GM23338 (cell line): Measurements from ENCODE around the gene RAD51B. TPM values are rescaled to one million over a fixed set of nuclear protein-coding genes. Genes with fewer than 3 reads are reported as not detected.

ENCODE experiments used
- ATAC-seq: fragments of 200-7000 bp; cut with Tn5 transposase; 3 replicates; pipeline ENCODE4 v1.9.1; 2020
- DNase-seq: peaks from one replicate; pipeline ENCODE4 v3.0.0-alpha.2; 2015; ENCODE audit warnings: low spot score
- H2AFZ ChIP-seq: fragments of 200-600 bp; sonication (generic); 2 replicates; pipeline ENCODE4 v1.8.0; 2016; ENCODE audit warnings: antibody characterized with exemption, mild to moderate bottlenecking, moderate library complexity
- H3F3A ChIP-seq: fragments of 200-600 bp; sonication (generic); replicated peaks from 2 replicates; pipeline ENCODE4 v1.8.0; 2017; ENCODE audit warnings: antibody characterized with exemption, mixed run types, low read depth
- H3K27ac ChIP-seq: fragments of 200-600 bp; sonication (generic); 2 replicates; pipeline ENCODE4 v1.6.1; 2016; ENCODE audit warnings: low read depth
- H3K27me3 ChIP-seq: fragments of 200-600 bp; sonication (generic); 2 replicates; pipeline ENCODE4 v1.8.0; 2016; ENCODE audit warnings: mild to moderate bottlenecking, mixed run types, moderate library complexity; ENCODE audit not compliant: insufficient read depth
- H3K36me3 ChIP-seq: fragments of 200-600 bp; sonication (generic); 2 replicates; pipeline ENCODE4 v1.8.0; 2016; ENCODE audit warnings: mild to moderate bottlenecking; ENCODE audit not compliant: insufficient read depth
- H3K4me1 ChIP-seq: fragments of 200-600 bp; sonication (generic); 2 replicates; pipeline ENCODE4 v1.8.0; 2016; ENCODE audit warnings: mild to moderate bottlenecking, moderate library complexity; ENCODE audit not compliant: insufficient read depth
- H3K4me2 ChIP-seq: fragments of 200-600 bp; sonication (generic); 2 replicates; pipeline ENCODE4 v1.7.1; 2017; ENCODE audit warnings: mixed run types
- H3K4me3 ChIP-seq: fragments of 200-600 bp; sonication (generic); 2 replicates; pipeline ENCODE4 v1.6.1; 2016; ENCODE audit warnings: mixed run types
- H3K79me2 ChIP-seq: fragments of 200-600 bp; sonication (generic); replicated peaks from 2 replicates; pipeline ENCODE4 v1.8.0; 2017; ENCODE audit warnings: mild to moderate bottlenecking; ENCODE audit not compliant: insufficient read depth
- H3K9me2 ChIP-seq: fragments of 200-600 bp; sonication (generic); 2 replicates; pipeline ENCODE4 v1.8.0; 2017; ENCODE audit not compliant: insufficient read depth
- H4K20me1 ChIP-seq: fragments of 200-600 bp; sonication (generic); replicated peaks from 2 replicates; pipeline ENCODE4 v1.8.0; 2017; ENCODE audit warnings: mild to moderate bottlenecking; ENCODE audit not compliant: insufficient read depth
- H3K27ac Mint-ChIP-seq: 2 replicates; pipeline ENCODE4 v1.8.0; 2020; ENCODE audit warnings: inconsistent platforms, mild to moderate bottlenecking, moderate library complexity, mixed read lengths
- H3K27me3 Mint-ChIP-seq: 3 replicates; pipeline ENCODE4 v1.8.0; 2022; ENCODE audit warnings: low read depth, mild to moderate bottlenecking, moderate library complexity, mixed read lengths, inconsistent platforms; ENCODE audit not compliant: insufficient read depth, poor library complexity
- H3K36me3 Mint-ChIP-seq: 3 replicates; pipeline ENCODE4 v1.8.0; 2021; ENCODE audit warnings: low read depth, mild to moderate bottlenecking, inconsistent platforms, moderate library complexity, mixed read lengths
- H3K4me1 Mint-ChIP-seq: 3 replicates; pipeline ENCODE4 v1.8.0; 2020; ENCODE audit warnings: mild to moderate bottlenecking, inconsistent platforms, mixed read lengths
- H3K4me3 Mint-ChIP-seq: 3 replicates; pipeline ENCODE4 v1.8.0; 2021; ENCODE audit warnings: moderate library complexity, mild to moderate bottlenecking, inconsistent platforms, mixed read lengths
- H3K9me3 Mint-ChIP-seq: 3 replicates; pipeline ENCODE4 v1.8.0; 2020; ENCODE audit warnings: moderate library complexity, mild to moderate bottlenecking, inconsistent platforms, mixed read lengths
- EZH2 ChIP-seq: fragments of 200-600 bp; sonication (generic); IDR thresholded peaks from one replicate; pipeline ENCODE4 v1.8.0; 2017; ENCODE audit warnings: antibody characterized with exemption, mild to moderate bottlenecking, low read depth; ENCODE audit not compliant: unreplicated experiment
- EZH2phosphoT487 ChIP-seq: fragments of 200-600 bp; sonication (generic); IDR thresholded peaks from one replicate; pipeline ENCODE4 v1.8.1; 2018; ENCODE audit warnings: antibody characterized with exemption; ENCODE audit not compliant: unreplicated experiment
- JUNB ChIP-seq: IDR thresholded peaks from one replicate; pipeline ENCODE4 v1.6.1; 2016; ENCODE audit warnings: antibody characterized with exemption; ENCODE audit not compliant: unreplicated experiment
- NANOG ChIP-seq: IDR thresholded peaks from 2 replicates; pipeline ENCODE4 v1.6.1; 2016; ENCODE audit warnings: antibody characterized with exemption, borderline replicate concordance
- POLR2AphosphoS5 ChIP-seq: IDR thresholded peaks from 2 replicates; pipeline ENCODE4 v1.6.1; 2016; ENCODE audit warnings: antibody characterized with exemption, low read depth
- ZNF114 ChIP-seq: fragments of 250-450 bp; sonication (Bioruptor Pico); IDR thresholded peaks from 2 replicates; pipeline ENCODE4 v1.5.0; 2020; ENCODE audit warnings: mild to moderate bottlenecking, moderate library complexity
- ZNF331 ChIP-seq: fragments of 250-450 bp; sonication (Bioruptor Pico); IDR thresholded peaks from 2 replicates; pipeline ENCODE4 v1.5.0; 2020; ENCODE audit warnings: low read depth, mild to moderate bottlenecking, moderate library complexity
- polyA plus RNA-seq: library from polyadenylated mRNA; unstranded; fragments of >200 nt; fragmentation: Nextera tagmentation; extraction: Ambion mirVana; gene quantifications from 2 replicates; pipeline ENCODE4 v1.2.1, GENCODE V29; 2016
- total RNA-seq: library from RNA; depleted of rRNA; stranded (reverse); fragments of >200 nt; shearing (Covaris generic); gene quantifications from 2 replicates; pipeline ENCODE4 v1.2.3, GENCODE V29; 2014
- TF ChIP-seq, protein P1 (sequence below): fragments of 250-450 bp; sonication (Bioruptor Pico); IDR thresholded peaks from 2 replicates; pipeline ENCODE4 v1.5.0; 2020; ENCODE audit warnings: mild to moderate bottlenecking, moderate library complexity
- TF ChIP-seq, protein P2 (sequence below): IDR thresholded peaks from 2 replicates; pipeline ENCODE4 v1.6.1; 2016; ENCODE audit warnings: antibody characterized with exemption
- TF ChIP-seq, protein P3 (sequence below): IDR thresholded peaks from one replicate; pipeline ENCODE4 v1.6.1; 2018; ENCODE audit warnings: antibody characterized with exemption; ENCODE audit not compliant: unreplicated experiment

Gene RAD51B
- total and polyA plus RNA-seq, 2 experiments from 2014 or later = 15.7 to 29.1 TPM

DNA sequence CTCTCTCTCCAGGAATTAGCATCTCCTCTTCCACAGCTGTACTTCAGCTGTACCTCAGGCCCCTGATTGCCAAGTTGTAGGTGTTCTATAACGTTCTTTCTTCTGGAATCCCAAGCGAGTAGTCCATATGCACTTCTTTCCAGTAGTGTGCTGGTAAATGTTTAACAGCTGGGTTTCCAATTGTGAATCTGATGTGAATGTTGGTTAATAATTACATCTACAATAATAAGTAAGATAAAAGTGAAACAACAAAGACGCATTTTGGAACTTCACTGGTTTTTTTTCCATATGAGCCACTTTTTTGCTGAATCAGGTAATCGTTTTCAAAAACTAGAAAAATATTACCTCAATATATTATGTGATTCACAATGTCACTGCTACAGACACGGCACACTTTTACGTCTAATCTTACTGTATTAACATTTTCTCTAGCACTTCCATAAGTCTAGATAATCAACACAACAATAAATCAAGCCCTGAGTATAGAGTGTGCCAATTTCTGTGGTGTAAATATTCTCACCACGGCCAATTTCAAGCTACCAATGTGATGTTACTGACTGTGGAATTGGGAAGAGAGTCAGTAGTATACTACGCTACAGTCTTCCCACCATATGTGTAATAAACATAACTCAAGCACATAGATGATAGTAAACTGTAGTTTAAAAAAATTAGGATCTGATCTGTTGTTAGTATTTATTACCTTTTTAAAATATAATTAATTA is 860.3 kb downstream of the RAD51B start:
- TF ChIP-seq, protein P1, sequence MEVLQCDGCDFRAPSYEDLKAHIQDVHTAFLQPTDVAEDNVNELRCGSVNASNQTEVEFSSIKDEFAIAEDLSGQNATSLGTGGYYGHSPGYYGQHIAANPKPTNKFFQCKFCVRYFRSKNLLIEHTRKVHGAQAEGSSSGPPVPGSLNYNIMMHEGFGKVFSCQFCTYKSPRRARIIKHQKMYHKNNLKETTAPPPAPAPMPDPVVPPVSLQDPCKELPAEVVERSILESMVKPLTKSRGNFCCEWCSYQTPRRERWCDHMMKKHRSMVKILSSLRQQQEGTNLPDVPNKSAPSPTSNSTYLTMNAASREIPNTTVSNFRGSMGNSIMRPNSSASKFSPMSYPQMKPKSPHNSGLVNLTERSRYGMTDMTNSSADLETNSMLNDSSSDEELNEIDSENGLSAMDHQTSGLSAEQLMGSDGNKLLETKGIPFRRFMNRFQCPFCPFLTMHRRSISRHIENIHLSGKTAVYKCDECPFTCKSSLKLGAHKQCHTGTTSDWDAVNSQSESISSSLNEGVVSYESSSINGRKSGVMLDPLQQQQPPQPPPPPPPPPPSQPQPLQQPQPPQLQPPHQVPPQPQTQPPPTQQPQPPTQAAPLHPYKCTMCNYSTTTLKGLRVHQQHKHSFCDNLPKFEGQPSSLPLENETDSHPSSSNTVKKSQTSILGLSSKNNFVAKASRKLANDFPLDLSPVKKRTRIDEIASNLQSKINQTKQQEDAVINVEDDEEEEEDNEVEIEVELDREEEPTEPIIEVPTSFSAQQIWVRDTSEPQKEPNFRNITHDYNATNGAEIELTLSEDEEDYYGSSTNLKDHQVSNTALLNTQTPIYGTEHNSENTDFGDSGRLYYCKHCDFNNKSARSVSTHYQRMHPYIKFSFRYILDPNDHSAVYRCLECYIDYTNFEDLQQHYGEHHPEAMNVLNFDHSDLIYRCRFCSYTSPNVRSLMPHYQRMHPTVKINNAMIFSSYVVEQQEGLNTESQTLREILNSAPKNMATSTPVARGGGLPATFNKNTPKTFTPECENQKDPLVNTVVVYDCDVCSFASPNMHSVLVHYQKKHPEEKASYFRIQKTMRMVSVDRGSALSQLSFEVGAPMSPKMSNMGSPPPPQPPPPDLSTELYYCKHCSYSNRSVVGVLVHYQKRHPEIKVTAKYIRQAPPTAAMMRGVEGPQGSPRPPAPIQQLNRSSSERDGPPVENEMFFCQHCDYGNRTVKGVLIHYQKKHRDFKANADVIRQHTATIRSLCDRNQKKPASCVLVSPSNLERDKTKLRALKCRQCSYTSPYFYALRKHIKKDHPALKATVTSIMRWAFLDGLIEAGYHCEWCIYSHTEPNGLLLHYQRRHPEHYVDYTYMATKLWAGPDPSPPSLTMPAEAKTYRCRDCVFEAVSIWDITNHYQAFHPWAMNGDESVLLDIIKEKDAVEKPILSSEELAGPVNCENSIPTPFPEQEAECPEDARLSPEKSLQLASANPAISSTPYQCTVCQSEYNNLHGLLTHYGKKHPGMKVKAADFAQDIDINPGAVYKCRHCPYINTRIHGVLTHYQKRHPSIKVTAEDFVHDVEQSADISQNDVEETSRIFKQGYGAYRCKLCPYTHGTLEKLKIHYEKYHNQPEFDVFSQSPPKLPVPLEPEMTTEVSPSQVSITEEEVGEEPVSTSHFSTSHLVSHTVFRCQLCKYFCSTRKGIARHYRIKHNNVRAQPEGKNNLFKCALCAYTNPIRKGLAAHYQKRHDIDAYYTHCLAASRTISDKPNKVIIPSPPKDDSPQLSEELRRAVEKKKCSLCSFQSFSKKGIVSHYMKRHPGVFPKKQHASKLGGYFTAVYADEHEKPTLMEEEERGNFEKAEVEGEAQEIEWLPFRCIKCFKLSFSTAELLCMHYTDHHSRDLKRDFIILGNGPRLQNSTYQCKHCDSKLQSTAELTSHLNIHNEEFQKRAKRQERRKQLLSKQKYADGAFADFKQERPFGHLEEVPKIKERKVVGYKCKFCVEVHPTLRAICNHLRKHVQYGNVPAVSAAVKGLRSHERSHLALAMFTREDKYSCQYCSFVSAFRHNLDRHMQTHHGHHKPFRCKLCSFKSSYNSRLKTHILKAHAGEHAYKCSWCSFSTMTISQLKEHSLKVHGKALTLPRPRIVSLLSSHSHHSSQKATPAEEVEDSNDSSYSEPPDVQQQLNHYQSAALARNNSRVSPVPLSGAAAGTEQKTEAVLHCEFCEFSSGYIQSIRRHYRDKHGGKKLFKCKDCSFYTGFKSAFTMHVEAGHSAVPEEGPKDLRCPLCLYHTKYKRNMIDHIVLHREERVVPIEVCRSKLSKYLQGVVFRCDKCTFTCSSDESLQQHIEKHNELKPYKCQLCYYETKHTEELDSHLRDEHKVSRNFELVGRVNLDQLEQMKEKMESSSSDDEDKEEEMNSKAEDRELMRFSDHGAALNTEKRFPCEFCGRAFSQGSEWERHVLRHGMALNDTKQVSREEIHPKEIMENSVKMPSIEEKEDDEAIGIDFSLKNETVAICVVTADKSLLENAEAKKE (CRISPR knock-in tag) = no peak
- TF ChIP-seq NANOG = no peak
- H3K36me3 ChIP-seq = no peaks in the 10 kb centered on the region

DNA sequence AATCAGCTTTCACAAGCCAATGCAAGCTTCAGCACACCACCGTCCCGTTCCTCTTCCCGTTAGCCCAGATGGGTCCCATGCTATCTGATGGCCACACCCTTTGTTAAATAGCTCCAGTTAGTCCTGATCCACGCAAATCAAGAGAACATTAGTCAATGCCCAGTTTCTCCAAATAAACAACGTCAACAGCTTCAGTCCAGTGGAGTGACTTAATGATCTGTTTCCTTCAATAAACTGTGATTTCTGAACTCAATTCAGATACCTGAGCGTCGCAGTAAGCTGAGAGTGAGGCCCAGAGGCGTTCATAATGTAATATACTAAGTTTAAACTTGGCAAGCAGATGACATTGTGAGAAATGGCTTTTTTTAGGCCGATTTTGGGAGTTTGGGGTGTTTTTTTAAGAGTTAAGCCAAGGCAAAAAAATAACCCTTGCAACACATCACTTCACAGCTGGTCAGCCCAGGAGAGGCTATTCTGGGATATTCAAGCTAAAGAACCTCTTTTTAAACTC is 861.0 kb downstream of the RAD51B start:
- H3K4me1 Mint-ChIP-seq = peaks cover 25% of the 10 kb centered on the region
- TF ChIP-seq ZNF331 (CRISPR knock-in tag) (no peak), JUNB (no peak), EZH2 (no peak), NANOG (no peak), EZH2phosphoT487 (no peak), ZNF114 (CRISPR knock-in tag) (no peak), POLR2AphosphoS5 (no peak)
- TF ChIP-seq, protein P2, sequence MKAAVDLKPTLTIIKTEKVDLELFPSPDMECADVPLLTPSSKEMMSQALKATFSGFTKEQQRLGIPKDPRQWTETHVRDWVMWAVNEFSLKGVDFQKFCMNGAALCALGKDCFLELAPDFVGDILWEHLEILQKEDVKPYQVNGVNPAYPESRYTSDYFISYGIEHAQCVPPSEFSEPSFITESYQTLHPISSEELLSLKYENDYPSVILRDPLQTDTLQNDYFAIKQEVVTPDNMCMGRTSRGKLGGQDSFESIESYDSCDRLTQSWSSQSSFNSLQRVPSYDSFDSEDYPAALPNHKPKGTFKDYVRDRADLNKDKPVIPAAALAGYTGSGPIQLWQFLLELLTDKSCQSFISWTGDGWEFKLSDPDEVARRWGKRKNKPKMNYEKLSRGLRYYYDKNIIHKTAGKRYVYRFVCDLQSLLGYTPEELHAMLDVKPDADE = no peak
- TF ChIP-seq, protein P3, sequence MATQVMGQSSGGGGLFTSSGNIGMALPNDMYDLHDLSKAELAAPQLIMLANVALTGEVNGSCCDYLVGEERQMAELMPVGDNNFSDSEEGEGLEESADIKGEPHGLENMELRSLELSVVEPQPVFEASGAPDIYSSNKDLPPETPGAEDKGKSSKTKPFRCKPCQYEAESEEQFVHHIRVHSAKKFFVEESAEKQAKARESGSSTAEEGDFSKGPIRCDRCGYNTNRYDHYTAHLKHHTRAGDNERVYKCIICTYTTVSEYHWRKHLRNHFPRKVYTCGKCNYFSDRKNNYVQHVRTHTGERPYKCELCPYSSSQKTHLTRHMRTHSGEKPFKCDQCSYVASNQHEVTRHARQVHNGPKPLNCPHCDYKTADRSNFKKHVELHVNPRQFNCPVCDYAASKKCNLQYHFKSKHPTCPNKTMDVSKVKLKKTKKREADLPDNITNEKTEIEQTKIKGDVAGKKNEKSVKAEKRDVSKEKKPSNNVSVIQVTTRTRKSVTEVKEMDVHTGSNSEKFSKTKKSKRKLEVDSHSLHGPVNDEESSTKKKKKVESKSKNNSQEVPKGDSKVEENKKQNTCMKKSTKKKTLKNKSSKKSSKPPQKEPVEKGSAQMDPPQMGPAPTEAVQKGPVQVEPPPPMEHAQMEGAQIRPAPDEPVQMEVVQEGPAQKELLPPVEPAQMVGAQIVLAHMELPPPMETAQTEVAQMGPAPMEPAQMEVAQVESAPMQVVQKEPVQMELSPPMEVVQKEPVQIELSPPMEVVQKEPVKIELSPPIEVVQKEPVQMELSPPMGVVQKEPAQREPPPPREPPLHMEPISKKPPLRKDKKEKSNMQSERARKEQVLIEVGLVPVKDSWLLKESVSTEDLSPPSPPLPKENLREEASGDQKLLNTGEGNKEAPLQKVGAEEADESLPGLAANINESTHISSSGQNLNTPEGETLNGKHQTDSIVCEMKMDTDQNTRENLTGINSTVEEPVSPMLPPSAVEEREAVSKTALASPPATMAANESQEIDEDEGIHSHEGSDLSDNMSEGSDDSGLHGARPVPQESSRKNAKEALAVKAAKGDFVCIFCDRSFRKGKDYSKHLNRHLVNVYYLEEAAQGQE = no peak

More for the DNA sequence above, 860.3 kb downstream of the RAD51B start:
- no peaks in the 10 kb centered on the region for H3F3A ChIP-seq
- peaks cover 10% of the 10 kb centered on the region; the same call in 1 of the 2 replicates for H3K9me2 ChIP-seq
- H3K4me3 Mint-ChIP-seq = no peak overlapping the region
- no peaks in the 10 kb centered on the region for H3K27me3 ChIP-seq
- ATAC-seq = no peak
- H4K20me1 ChIP-seq = no peaks in the 10 kb centered on the region
- no peak for DNase-seq
- H3K27me3 Mint-ChIP-seq = peaks cover 2% of the 10 kb centered on the region
- no peaks in the 10 kb centered on the region for H3K79me2 ChIP-seq
- H2AFZ ChIP-seq = no peak overlapping the region
- peaks cover 25% of the 10 kb centered on the region for H3K4me1 Mint-ChIP-seq
- H3K27ac ChIP-seq = no peak overlapping the region
- H3K27ac Mint-ChIP-seq = no peak overlapping the region
- H3K4me3 ChIP-seq = no peak overlapping the region
- no peaks in the 10 kb centered on the region for H3K36me3 Mint-ChIP-seq
- no peak overlapping the region for H3K4me2 ChIP-seq
- no peaks in the 10 kb centered on the region; the same call in 2 of the 3 replicates for H3K9me3 Mint-ChIP-seq
- H3K4me1 ChIP-seq = peaks cover 23% of the 10 kb centered on the region

More for the DNA sequence above, 861.0 kb downstream of the RAD51B start:
- no peaks in the 10 kb centered on the region for H3K27me3 ChIP-seq
- ATAC-seq (no peak), DNase-seq (no peak)
- H3K36me3 ChIP-seq = no peaks in the 10 kb centered on the region
- H3F3A ChIP-seq = no peaks in the 10 kb centered on the region
- no peaks in the 10 kb centered on the region for H3K36me3 Mint-ChIP-seq
- H3K4me3 Mint-ChIP-seq = no peak overlapping the region
- no peaks in the 10 kb centered on the region; the same call in 2 of the 3 replicates for H3K9me3 Mint-ChIP-seq
- no peak overlapping the region for H3K27ac ChIP-seq
- no peak overlapping the region for H3K4me2 ChIP-seq
- H3K79me2 ChIP-seq = no peaks in the 10 kb centered on the region
- H3K4me3 ChIP-seq = no peak overlapping the region
- H3K4me1 ChIP-seq = peaks cover 23% of the 10 kb centered on the region
- peaks cover 5% of the 10 kb centered on the region; the same call in 1 of the 2 replicates for H3K9me2 ChIP-seq
- H3K27ac Mint-ChIP-seq = no peak overlapping the region; the same call in 1 of the 2 replicates
- no peaks in the 10 kb centered on the region for H4K20me1 ChIP-seq
- no peak overlapping the region for H2AFZ ChIP-seq
- peaks cover 2% of the 10 kb centered on the region for H3K27me3 Mint-ChIP-seq
